T-helper 22 cell (primary cell): ENCODE measurements around the gene CPNE9.

Source experiments
- DNase-seq: peaks from one replicate; pipeline ENCODE4 v3.0.0-alpha.2; 2020; ENCODE audit warnings: low read depth

The CPNE9 gene

GRCh38 chr3:9715764-9716437 is 12.3 kb downstream of the CPNE9 start:
- DNase-seq: no peak

- DNase-seq: no peak
These were observed 13.3 kb downstream of the CPNE9 start for GRCh38 chr3:9716801-9717555.

DNA sequence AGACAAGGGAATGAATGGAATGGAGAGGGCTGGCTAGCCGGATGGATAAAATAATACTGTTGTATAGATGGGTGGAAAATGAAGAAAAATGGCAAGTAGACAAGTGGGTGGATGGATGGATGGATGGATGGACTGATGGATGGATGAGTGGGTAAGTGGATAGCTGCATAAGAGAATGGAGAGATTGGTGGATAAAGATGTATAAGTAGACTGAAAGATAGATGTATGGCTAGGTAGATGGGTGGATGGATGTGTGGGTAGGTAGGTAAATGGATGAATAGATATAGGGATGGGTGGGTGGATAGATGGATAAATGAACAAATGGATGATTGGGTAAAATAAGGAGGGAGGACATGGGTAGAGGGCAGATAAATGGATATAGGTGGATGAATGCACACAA is 13.9 kb downstream of the CPNE9 start:
- no peak for DNase-seq

DNA sequence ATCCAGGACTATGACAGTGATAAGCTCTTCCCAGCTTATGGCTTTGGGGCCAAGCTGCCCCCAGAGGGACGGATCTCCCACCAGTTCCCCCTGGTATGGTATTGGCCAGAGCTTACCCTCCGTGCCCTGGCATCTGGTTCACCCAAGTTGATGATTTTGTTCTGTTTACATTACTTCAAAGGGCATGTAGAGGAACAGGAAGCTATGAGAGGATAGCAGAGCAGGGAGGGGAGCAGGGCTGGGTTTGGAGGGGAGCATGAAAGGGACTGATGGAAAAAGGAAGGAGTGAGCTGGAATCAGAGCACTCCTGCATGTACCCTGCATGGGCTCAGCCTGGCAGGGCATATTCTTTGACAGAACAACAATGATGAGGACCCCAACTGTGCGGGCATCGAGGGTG is 14.5 kb downstream of the CPNE9 start:
- no peak for DNase-seq

DNA sequence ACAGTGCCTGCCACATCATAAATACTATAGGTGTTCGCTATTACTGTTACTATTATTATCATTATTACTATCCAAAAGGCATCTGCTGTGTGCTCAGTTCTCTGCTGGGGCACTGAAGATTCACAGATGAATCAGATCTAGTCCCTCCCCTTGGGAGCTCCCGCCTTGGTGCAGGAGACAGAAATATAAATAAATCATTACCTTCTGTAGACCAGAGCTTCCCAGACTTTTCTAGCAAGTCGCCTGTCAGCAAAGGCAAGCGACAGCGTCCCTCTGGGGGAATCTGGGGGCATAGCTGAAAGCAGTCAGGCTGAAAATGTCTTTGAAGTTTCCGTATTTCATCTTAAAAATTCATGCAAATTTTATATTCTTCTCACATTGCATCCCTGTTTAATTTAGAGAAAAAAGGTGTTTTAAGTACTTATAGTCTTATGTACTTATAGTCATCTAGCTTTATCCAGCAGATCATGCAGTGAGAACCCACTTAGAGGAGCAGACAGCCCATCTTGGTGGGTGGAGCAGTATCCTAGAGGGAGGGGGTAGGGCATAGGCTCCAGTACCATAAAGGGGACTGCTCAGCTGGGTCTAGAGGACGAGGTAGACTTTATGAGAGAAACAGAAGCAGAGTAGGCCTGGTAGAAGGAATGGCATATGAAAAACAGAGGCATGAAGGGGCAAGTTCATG is 17.5 kb downstream of the CPNE9 start:
- no peak for DNase-seq

DNA sequence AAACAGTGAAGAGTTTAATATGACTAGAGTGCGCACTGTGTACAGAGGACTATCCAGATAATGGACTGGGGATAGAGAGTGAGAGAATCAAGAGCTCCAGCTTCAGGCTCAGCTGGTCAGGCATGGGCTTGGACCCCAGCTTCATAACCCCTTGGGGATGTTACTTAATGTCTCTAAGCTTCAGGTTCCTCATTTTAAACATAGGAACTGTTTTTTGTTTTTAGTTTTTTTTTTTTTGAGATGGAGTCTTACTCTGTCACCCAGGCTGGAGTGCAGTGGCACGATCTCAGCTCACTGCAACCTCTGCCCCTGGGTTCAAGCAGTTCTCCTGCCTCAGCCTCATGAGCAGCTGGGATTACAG is 18.0 kb downstream of the CPNE9 start:
- no peak for DNase-seq

GRCh38 chr3:9725775-9726515 is 22.3 kb downstream of the CPNE9 start:
- DNase-seq: no peak

DNA sequence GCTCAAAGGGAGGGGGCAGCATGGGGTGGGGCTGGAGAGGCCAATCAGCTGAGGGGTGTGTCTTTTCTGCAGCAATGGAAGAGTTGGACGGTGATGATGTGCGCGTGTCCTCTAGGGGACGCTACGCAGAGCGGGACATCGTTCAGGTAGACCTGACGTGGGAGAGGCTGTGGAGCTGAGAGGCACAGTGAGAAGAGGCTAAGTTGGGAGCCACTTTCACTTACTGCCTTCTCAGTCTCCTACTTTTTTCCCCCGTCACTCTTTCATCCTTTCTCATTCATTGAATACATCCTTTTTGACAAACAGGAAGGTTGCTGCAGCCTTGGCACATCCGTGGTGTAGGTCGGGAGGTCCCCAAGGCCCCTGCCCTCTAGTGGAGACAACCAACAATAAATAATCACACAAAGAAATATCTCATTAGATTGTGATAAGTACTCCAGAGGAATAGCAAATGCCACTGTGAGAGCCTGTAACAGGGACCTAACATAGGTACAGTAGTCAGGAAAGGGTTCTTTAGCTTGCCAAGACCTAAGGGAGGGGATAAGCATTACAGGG is 23.5 kb downstream of the CPNE9 start:
- DNase-seq: peak; percentile 37

DNA sequence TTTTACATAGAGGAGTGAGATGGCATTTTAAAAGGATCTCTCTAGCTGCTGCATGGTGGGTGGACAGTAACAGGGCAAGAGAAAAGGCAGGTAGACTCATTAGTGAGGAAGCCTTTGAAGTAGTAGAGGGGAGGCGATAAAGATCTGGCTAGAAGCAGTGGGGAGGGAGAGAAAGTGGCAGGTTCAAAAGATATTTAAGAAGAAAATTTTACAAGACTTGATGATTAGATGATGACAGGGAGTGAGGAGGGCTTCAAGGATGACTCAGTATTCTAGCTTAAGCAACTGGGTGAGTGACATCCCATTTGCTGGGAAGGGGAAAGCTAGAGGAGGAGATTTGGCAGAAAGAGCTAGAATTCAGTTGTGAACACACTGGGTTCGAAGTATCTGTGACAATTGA is 24.1 kb downstream of the CPNE9 start:
- DNase-seq: no peak

- DNase-seq: no peak
These were observed 25.8 kb downstream of the CPNE9 start for GRCh38 chr3:9729419-9729818.

DNA sequence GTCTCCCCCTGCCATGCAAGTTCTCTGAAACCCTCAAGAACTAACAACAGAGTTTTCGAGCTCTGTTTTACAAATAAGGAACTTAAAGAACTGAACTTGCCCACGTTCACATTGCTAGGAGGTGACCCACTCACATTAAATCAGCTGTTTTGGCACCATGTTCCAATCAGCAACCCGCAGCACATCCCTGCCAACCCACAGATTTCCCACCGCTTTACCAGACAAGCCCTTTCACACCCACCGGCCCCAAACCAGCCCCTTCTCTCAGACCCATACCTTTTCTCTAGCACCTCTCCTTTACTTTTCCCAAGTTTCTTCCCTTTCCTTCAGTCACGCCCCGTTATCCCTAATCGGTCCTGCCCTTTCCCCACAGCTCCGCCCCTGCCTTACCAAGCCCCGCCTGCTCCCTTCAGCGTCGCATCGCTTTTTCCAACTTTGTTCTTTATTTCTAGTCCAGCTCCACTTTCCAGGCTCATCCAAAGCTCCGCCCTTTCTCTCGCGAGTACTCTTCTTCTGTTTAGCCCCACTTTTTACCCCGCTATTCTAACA is 27.1 kb downstream of the CPNE9 start:
- no peak for DNase-seq

DNA sequence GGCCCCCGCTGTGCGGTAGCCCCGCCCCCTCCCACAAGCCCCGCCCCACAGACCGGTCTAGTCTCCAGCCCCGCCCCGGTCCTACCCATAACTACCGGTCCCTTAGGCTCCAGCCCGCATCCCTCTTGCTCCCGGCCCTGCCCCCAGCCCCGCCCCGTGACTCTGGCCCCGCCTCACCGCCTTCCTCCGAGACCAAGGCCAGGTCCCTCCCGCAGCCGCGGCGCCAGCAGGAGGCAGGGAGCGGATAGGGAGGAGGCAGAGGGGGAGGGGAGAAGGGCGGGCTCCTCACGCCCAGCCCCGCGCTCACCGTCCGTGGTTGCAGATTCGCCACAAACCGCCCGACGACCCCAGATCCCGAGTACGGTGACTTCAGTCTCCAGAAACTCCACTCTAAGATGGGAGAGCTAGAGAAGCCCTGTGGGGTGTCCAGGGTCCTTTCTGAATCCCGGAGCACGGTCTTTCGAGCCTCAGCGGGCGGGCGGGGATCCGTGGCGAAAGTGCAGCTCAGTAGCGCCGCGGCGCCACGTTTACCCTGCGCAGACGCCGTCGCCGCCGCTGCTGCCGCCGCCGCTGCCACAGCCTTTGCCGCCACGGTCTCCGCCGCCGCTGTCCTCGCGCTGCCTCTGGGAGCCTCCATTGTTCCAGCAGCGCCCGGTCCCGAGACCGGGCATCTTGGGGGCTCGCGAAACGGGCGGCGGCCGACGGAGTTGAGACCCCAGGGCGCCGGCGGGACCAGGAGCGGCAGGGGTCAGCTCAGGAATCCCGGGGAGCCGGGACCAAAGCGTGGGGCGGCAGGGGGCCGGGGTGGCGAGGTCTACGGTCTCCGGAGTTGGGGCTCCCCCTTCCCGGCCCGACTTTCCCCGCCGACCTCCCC is 27.8 kb downstream of the CPNE9 start, which contains the start of gene BRPF1:
TSS of gene BRPF1 (plus strand) at position 530 of the 874 bp plus-strand sequence. CDS start 2,406 bp downstream, outside the sequence.
- peak; percentile 100 for DNase-seq

- peak; percentile 23 for DNase-seq
These were observed 28.6 kb downstream of the CPNE9 start for GRCh38 chr3:9732080-9732739.

DNA sequence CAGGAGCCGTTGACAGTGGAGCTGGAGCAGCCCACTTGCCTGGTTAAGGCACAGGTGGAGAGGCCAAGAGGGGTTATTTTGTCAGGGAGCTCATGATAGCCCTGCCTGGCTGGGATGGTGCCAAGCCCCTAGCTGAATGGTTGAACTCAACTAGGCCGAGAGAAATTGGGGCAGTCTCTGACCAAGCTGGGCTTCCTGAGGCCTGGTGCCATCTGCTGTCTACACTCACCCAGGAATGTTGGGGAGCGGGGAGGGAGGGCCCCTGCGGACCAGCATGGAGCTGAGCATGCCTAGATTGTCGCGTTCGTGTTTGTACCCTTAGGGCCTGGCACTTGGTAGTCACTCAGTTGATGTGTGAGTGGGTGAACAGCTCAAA is 29.1 kb downstream of the CPNE9 start:
- no peak for DNase-seq

- DNase-seq: no peak
These were observed 33.2 kb downstream of the CPNE9 start for GRCh38 chr3:9736831-9737230.

DNA sequence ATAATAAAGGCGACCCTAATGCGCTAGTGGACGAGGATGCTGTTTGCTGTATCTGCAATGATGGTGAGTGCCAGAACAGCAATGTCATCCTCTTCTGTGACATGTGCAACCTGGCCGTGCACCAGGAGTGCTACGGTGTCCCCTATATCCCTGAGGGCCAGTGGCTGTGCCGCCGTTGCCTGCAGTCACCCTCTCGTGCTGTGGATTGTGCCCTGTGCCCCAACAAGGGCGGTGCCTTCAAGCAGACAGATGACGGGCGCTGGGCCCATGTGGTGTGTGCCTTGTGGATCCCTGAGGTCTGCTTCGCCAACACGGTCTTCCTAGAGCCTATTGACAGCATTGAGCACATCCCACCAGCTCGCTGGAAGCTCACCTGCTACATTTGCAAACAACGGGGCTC is 35.5 kb downstream of the CPNE9 start:
- DNase-seq: no peak

GRCh38 chr3:9742560-9742959 is 38.9 kb downstream of the CPNE9 start:
- no peak for DNase-seq

DNA sequence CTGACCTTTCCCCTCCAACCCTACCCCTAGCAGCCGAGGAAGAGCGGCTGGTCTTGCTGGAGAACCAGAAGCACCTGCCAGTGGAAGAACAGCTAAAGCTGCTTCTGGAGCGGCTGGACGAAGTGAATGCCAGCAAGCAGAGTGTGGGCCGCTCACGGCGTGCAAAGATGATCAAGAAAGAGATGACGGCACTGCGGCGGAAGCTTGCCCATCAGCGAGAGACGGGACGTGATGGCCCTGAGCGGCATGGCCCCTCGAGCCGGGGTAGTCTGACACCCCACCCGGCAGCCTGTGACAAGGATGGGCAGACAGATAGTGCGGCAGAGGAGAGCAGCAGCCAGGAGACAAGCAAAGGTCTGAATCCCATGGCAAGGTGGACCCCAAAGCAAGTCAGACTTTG is 39.9 kb downstream of the CPNE9 start:
- DNase-seq: no peak

DNA sequence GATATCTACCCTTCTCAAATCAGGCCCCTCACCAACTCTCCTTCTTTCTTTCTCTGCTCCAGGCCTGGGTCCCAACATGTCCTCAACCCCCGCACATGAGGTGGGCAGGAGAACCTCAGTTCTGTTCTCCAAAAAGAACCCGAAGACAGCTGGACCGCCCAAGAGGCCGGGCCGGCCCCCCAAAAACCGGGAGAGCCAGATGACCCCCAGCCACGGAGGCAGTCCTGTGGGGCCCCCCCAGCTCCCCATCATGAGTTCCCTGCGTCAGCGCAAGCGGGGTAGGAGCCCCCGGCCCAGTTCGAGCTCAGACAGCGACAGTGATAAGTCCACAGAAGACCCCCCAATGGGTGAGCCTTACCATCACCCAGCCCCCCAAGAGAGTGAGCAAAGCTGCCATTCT is 40.5 kb downstream of the CPNE9 start:
- no peak for DNase-seq

- no peak for DNase-seq
These were observed 41.9 kb downstream of the CPNE9 start for GRCh38 chr3:9745521-9745920.
